ENCODE results near the gene B3GAT1.

The B3GAT1 gene

DNA sequence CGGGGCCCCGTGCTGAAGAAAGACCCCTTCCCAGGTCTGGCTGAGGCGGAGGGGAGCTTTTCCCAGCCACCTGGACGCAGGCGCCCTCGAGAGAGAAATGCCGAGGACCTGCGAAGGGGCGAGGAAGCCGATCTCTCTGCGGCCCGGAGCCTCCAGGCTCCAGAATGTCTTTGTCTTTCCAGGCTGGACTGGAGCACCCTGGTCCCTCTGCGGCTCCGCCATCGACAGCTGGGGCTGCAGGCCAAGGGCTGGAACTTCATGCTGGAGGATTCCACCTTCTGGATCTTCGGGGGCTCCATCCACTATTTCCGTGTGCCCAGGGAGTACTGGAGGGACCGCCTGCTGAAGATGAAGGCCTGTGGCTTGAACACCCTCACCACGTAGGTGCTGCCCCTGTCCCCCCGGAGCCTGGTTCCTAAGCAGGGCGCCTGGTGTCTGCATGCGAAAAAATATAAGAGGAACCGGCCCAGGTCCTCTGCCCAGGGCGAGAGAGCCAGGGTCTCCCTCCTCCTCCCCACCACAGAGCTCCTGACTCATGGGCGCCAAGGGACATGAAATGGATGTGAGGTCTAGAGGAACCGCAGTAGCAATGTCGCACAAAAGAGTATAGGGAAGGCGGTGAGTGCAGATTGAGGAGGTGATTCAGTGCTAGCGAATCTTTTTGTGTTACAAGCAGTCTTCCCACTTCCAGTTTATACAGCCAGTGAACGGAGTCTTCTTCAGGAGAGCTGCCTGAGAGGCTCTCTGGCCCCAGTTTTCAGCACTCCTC lies 69.3 kb downstream of the B3GAT1 start:
- no peaks in the 10 kb centered on the region for H3K9me3 ChIP-seq
- H3K4me3 ChIP-seq (ENCODE audit: low read depth, low read length): no peak overlapping the region
- no peaks in the 10 kb centered on the region for H3K27me3 ChIP-seq
- no peak for DNase-seq
- H3K4me1 ChIP-seq: no peaks in the 10 kb centered on the region
- TF ChIP-seq, protein P1, sequence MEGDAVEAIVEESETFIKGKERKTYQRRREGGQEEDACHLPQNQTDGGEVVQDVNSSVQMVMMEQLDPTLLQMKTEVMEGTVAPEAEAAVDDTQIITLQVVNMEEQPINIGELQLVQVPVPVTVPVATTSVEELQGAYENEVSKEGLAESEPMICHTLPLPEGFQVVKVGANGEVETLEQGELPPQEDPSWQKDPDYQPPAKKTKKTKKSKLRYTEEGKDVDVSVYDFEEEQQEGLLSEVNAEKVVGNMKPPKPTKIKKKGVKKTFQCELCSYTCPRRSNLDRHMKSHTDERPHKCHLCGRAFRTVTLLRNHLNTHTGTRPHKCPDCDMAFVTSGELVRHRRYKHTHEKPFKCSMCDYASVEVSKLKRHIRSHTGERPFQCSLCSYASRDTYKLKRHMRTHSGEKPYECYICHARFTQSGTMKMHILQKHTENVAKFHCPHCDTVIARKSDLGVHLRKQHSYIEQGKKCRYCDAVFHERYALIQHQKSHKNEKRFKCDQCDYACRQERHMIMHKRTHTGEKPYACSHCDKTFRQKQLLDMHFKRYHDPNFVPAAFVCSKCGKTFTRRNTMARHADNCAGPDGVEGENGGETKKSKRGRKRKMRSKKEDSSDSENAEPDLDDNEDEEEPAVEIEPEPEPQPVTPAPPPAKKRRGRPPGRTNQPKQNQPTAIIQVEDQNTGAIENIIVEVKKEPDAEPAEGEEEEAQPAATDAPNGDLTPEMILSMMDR (IDR thresholded peaks at IDR 0.05; ENCODE audit: low read depth, low read length): no peak
- no peaks in the 10 kb centered on the region for H3K36me3 ChIP-seq

- H3K27me3 ChIP-seq: no peaks in the 10 kb centered on the region
These were observed 70.1 kb downstream of the B3GAT1 start for GRCh38 chr11:134341805-134342571.

GRCh38 chr11:134340354-134340964 lies 71.6 kb downstream of the B3GAT1 start:
- no peaks in the 10 kb centered on the region for H3K9me3 ChIP-seq
- no peaks in the 10 kb centered on the region for H3K36me3 ChIP-seq
- H3K4me1 ChIP-seq: no peaks in the 10 kb centered on the region
- H3K27me3 ChIP-seq: no peaks in the 10 kb centered on the region
- TF ChIP-seq, protein P1 (IDR thresholded peaks at IDR 0.05; ENCODE audit: low read depth, low read length): no peak
- no peak overlapping the region for H3K4me3 ChIP-seq (ENCODE audit: low read depth, low read length)
- no peak for DNase-seq

More at GRCh38 chr11:134341805-134342571, 70.1 kb downstream of the B3GAT1 start:
- H3K4me1 ChIP-seq: no peaks in the 10 kb centered on the region
- no peak overlapping the region for H3K4me3 ChIP-seq (ENCODE audit: low read depth, low read length)
- no peak for DNase-seq
- TF ChIP-seq, protein P1 (IDR thresholded peaks at IDR 0.05; ENCODE audit: low read depth, low read length): no peak
- H3K9me3 ChIP-seq: no peaks in the 10 kb centered on the region
- no peaks in the 10 kb centered on the region for H3K36me3 ChIP-seq

DNA sequence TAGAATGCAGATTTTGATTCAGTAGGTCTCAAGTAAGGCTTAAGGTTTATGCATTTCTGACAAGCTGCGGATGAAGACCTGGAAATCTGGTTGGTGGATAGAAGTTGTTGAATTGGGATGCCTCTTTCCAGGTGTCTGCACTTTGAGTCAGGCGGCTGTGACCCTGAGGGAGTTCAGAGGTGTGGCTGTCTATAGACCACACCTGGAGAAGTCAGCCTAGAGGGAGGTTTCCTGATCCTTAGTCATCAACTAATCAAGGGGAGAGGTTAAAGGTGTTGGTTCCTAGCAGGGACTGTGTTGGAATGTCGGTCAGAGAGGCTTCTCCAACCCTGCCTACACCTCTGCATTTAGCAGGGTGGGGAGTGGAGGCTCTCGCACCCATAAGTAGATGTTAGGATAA lies 72.3 kb downstream of the B3GAT1 start:
- no peak for DNase-seq
- H3K4me1 ChIP-seq: no peaks in the 10 kb centered on the region
- no peaks in the 10 kb centered on the region for H3K9me3 ChIP-seq
- H3K36me3 ChIP-seq: no peaks in the 10 kb centered on the region
- no peaks in the 10 kb centered on the region for H3K27me3 ChIP-seq
- TF ChIP-seq, protein P1 (IDR thresholded peaks at IDR 0.05; ENCODE audit: low read depth, low read length): no peak
- H3K4me3 ChIP-seq (ENCODE audit: low read depth, low read length): no peak overlapping the region

DNA sequence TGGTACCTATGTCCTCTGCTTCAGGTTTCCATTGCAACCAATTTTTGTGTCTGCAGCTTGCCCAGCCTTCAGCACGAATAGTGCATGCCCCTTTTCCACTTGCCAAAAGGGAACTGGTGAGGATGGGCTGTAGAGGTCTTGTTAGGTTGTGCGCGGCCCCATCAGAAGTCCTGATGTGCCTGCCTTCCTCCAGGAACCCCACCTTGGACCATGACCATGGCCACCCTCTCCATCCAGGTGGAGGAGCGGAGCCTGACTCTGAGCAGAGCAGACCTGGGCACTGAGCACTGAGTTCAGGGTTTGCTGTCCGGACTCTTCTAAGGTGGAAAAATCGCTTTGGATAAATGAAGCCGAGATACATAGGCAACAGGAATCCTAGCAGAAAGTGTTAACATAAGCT lies 73.4 kb downstream of the B3GAT1 start:
- H3K27me3 ChIP-seq: no peaks in the 10 kb centered on the region
- no peaks in the 10 kb centered on the region for H3K4me1 ChIP-seq
- no peak overlapping the region for H3K4me3 ChIP-seq (ENCODE audit: low read depth, low read length)
- H3K9me3 ChIP-seq: no peaks in the 10 kb centered on the region
- H3K36me3 ChIP-seq: no peaks in the 10 kb centered on the region
- TF ChIP-seq, protein P1 (IDR thresholded peaks at IDR 0.05; ENCODE audit: low read depth, low read length): no peak
- no peak for DNase-seq
